ENCODE data around the gene RBP7.
"Not testable (repeated sequence)": the region's sequence is repeated elsewhere in the genome, so short reads cannot be mapped to it uniquely, and the experiment has no call there.

The RBP7 gene

DNA sequence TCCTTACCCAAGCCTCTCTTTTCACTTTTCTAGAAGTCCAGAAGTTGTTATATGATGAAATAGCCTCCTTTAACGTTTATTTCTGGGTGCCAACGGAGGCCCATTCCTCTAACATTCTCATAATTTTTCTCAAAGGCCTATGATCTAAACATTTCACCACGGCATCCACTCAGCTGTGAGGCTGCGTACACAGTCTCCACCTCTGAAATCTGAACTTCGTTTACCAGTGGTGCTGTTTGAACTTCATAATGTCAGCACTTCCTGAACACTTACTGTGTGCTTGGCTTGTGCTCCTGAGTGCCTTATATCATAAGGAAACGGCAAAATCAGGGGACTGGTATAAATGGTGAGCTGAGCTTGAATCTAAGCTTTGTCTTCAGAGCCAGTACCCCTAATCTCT lies 12.0 kb upstream of the RBP7 start:
- no peak overlapping the region for H3K27ac ChIP-seq
- H3K9me3 ChIP-seq (ENCODE audit: severe bottlenecking): no peaks in the 10 kb centered on the region
- no peak for DNase-seq
- peaks cover 11% of the 10 kb centered on the region for H3K36me3 ChIP-seq
- H3K4me3 ChIP-seq (ENCODE audit: low read depth, low read length): no peak overlapping the region
- TF ChIP-seq, protein P1, sequence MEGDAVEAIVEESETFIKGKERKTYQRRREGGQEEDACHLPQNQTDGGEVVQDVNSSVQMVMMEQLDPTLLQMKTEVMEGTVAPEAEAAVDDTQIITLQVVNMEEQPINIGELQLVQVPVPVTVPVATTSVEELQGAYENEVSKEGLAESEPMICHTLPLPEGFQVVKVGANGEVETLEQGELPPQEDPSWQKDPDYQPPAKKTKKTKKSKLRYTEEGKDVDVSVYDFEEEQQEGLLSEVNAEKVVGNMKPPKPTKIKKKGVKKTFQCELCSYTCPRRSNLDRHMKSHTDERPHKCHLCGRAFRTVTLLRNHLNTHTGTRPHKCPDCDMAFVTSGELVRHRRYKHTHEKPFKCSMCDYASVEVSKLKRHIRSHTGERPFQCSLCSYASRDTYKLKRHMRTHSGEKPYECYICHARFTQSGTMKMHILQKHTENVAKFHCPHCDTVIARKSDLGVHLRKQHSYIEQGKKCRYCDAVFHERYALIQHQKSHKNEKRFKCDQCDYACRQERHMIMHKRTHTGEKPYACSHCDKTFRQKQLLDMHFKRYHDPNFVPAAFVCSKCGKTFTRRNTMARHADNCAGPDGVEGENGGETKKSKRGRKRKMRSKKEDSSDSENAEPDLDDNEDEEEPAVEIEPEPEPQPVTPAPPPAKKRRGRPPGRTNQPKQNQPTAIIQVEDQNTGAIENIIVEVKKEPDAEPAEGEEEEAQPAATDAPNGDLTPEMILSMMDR (IDR thresholded peaks at IDR 0.05; ENCODE audit: low read depth, low read length): no peak
- H3K27me3 ChIP-seq (ENCODE audit: insufficient read depth, low read depth, severe bottlenecking): no peaks in the 10 kb centered on the region

DNA sequence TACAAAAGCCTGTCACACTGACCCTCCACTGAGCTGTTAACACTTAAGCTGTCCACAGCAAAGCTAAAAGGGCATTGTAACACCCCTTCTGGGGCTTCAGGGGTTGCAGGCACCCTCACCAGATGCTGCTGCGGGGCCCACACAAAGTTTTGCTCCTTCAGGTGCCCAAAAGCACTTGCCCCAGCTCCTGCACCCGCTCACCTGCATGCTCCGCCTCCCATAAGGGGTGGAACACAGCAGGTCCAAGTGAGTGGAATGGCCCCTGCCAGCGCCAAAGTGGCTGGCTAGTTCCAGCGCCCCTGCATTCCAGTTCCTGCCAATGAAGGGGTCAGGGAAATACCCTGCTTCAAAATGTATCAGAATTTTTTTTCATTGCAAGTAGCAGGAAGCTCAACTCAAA lies 7.3 kb upstream of the RBP7 start:
- Histone ChIP-seq H3K9me3 (ENCODE audit: severe bottlenecking) (no peaks in the 10 kb centered on the region), H3K27me3 (ENCODE audit: insufficient read depth, low read depth, severe bottlenecking) (no peaks in the 10 kb centered on the region), H3K27ac (no peak overlapping the region), H3K4me3 (ENCODE audit: low read depth, low read length) (no peak overlapping the region), H3K36me3 (no peaks in the 10 kb centered on the region)
- DNase-seq: no peak
- TF ChIP-seq, protein P1 (IDR thresholded peaks at IDR 0.05; ENCODE audit: low read depth, low read length): no peak

DNA sequence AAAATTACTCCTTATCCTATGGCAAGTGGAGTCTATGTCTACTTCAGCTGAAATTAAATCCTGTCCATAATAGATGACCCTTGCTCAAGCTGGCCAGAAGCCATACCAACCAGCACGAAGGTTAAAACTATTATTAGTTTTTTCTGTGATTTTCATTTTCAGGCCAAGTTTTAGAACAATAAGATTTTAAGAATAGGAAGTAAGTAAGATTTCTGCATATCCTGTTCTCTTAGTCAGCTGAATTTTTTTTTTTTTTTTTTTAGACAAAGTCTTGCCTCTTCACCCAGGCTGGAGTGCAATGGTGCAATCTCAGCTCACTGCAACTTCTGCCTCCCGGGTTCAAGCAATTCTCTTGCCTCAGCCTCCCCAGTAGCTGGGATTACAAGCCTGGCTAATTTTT lies 6.1 kb upstream of the RBP7 start:
- H3K27me3 ChIP-seq (ENCODE audit: insufficient read depth, low read depth, severe bottlenecking): no peaks in the 10 kb centered on the region
- H3K27ac ChIP-seq: no peak overlapping the region
- no peak overlapping the region for H3K4me3 ChIP-seq (ENCODE audit: low read depth, low read length)
- no peaks in the 10 kb centered on the region for H3K9me3 ChIP-seq (ENCODE audit: severe bottlenecking)
- no peaks in the 10 kb centered on the region for H3K36me3 ChIP-seq
- TF ChIP-seq, protein P1 (IDR thresholded peaks at IDR 0.05; ENCODE audit: low read depth, low read length): no peak
- DNase-seq: no peak

DNA sequence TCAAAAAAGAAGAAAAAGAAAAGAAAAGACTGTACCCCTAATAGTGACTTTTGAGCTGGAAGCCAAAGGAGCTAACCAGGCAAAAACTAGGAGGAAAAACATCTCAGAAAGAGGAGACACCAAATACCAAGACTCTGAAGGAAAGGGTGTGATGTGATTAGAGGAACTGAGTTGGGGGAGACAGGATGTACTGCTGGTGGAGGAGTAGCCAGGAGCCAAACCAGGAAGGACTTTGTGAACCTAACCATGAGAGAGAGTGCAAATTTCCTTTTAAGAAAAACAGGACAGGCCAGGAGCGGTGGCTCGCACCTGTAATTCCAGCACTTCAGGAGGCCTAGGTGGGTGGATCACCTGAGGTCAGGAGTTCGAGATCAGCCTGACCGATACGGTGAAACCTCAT lies 4.1 kb upstream of the RBP7 start:
- H3K27me3 ChIP-seq (ENCODE audit: insufficient read depth, low read depth, severe bottlenecking): no peaks in the 10 kb centered on the region
- no peak for DNase-seq
- no peak overlapping the region for H3K27ac ChIP-seq
- H3K36me3 ChIP-seq: no peaks in the 10 kb centered on the region
- H3K4me3 ChIP-seq (ENCODE audit: low read depth, low read length): no peak overlapping the region
- TF ChIP-seq, protein P1 (IDR thresholded peaks at IDR 0.05; ENCODE audit: low read depth, low read length): no peak
- no peaks in the 10 kb centered on the region for H3K9me3 ChIP-seq (ENCODE audit: severe bottlenecking)

DNA sequence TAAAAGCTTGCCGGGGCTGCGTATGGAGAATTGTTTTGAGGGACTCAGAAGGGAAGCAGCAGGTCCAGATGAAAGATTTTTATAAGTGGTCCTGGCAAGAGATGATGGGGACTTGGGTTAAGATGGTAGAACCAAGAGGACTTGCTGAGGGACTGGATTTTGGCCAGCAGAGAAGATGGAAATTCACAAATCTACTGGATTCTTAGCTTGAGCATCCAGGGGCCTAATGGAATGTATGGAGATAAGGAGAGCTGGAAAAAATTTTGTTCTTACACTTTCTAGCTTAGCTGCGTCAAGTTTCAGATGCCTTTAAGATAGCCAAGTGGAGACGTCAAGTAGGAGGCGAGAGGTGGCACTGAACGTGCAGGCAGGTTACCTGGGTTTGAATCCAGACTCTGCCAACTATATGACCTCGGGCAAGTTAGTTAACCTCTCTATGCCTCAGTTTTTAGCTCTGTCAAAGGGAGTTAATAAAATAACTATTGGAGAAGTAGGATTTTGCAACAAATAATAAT lies 3.4 kb upstream of the RBP7 start:
- Histone ChIP-seq H3K4me3 (ENCODE audit: low read depth, low read length) (no peak overlapping the region), H3K36me3 (no peaks in the 10 kb centered on the region)
- TF ChIP-seq, protein P1 (IDR thresholded peaks at IDR 0.05; ENCODE audit: low read depth, low read length): no peak

DNA sequence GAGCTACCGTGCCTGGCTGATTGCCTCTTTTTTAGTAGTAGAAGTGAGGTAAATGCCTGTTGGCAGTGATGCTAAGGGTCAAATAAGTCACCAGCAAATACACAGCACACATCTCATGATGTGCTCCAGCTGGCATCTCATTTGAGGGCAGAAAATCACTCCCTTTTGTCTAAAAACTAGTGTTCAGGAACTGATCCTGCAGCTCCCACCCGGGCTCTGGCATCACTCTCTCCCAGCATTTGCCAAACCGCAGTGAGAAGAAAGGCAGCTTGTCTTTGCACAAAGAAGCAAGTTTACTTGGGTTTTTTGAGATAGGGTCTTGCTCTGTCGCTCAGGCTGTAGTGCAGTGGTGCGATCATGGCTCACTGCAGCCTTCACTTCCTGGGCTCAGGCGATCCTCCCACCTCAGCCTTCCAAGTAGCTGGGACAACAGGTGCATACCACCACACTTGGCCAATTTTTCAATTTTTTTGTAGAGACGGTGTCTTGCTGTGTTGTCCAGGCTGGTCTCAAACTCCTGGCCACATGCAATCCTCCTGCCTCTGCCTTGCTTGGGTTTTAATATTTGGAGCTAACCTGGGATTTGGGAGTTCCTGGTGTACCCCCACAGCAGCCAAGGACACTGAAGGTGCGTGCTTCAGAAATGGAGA lies 4.1 kb downstream of the RBP7 start:
- TF ChIP-seq, protein P1 (IDR thresholded peaks at IDR 0.05; ENCODE audit: low read depth, low read length): no peak

More for the DNA sequence above, 3.4 kb upstream of the RBP7 start:
- no peaks in the 10 kb centered on the region for H3K9me3 ChIP-seq (ENCODE audit: severe bottlenecking)
- no peaks in the 10 kb centered on the region for H3K27me3 ChIP-seq (ENCODE audit: insufficient read depth, low read depth, severe bottlenecking)
- no peak for DNase-seq
- no peak overlapping the region for H3K27ac ChIP-seq

DNA sequence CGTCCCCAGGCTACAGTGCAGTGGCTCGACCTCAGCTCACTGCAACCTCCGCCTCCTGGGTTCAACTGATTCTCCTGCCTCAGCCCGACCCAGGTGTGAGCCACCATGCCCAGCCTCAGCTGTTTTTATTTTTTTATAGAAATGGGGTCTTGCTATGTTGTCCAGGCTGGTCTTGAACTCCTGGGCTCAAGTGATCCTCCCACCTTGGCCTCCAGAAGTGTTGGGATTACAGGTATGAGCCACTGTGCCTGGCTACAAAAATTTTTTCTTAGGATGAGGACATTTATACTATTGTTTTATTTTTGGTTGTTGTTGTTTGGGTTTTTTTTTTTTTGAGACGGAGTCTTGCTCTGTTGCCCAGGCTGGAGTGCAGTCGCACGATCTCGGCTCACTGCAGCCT lies 8.2 kb downstream of the RBP7 start:
- H3K27me3 ChIP-seq (ENCODE audit: insufficient read depth, low read depth, severe bottlenecking); H3K27ac ChIP-seq; H3K4me3 ChIP-seq (ENCODE audit: low read depth, low read length); DNase-seq; H3K9me3 ChIP-seq (ENCODE audit: severe bottlenecking); H3K36me3 ChIP-seq: not testable (repeated sequence)

More for the DNA sequence above, 4.1 kb downstream of the RBP7 start:
- Histone ChIP-seq H3K36me3 (no peaks in the 10 kb centered on the region), H3K4me3 (ENCODE audit: low read depth, low read length) (no peak overlapping the region), H3K9me3 (ENCODE audit: severe bottlenecking) (no peaks in the 10 kb centered on the region), H3K27ac (no peak overlapping the region), H3K27me3 (ENCODE audit: insufficient read depth, low read depth, severe bottlenecking) (no peaks in the 10 kb centered on the region)
- no peak for DNase-seq

Measured in WERI-Rb-1 (cell line).